Activated CD8-positive, alpha-beta memory T cell treated with anti-CD3 and anti-CD28 coated beads, Interleukin-2, amount 10 ng/mL, durations not matched to agents 7 days and 5 days (primary cell): ENCODE data around the gene FAM193A. TPM values are rescaled to one million over a fixed set of nuclear protein-coding genes. Genes with fewer than 3 reads are reported as not detected.
A peak's percentile ranks its signal among the peaks of the same experiment; 100 is the strongest.

Experiments
- ATAC-seq: fragments of 150-1000 bp; cut with Tn5 transposase; one replicate; pipeline ENCODE4 v1.10.0; 2021; ENCODE audit warnings: moderate library complexity
- CTCF ChIA-PET: fragments of 350-600 bp; sonication (Branson Sonifier 250); formaldehyde crosslinking; loops from one replicate; lab custom pipeline; 2021; ENCODE audit warnings: antibody characterized with exemption; lab: Charles Lee
- DNase-seq: peaks from one replicate; pipeline ENCODE4 v3.0.0-alpha.2; 2020
- H3K27ac Mint-ChIP-seq: one replicate; pipeline ENCODE4 v1.8.0; 2021; ENCODE audit warnings: mild to moderate bottlenecking, mixed read lengths
- H3K27me3 Mint-ChIP-seq: one replicate; pipeline ENCODE4 v1.8.0; 2021; ENCODE audit warnings: mixed read lengths
- H3K36me3 Mint-ChIP-seq: one replicate; pipeline ENCODE4 v1.8.0; 2021; ENCODE audit warnings: mild to moderate bottlenecking, mixed read lengths
- H3K4me1 Mint-ChIP-seq: one replicate; pipeline ENCODE4 v1.8.0; 2021; ENCODE audit warnings: mixed read lengths
- H3K4me3 Mint-ChIP-seq: one replicate; pipeline ENCODE4 v1.8.0; 2021; ENCODE audit warnings: mild to moderate bottlenecking, moderate library complexity, mixed read lengths
- H3K9me3 Mint-ChIP-seq: one replicate; pipeline ENCODE4 v1.8.0; 2022; ENCODE audit warnings: low read depth, mixed read lengths
- total RNA-seq, 2 experiments: library from RNA; stranded (reverse); gene quantifications; one replicate each; pipeline ENCODE4 v1.2.3, GENCODE V29; 2021

FAM193A gene
- total RNA-seq, 2 experiments from 2014 or later: 30.0 to 37.9 TPM

DNA sequence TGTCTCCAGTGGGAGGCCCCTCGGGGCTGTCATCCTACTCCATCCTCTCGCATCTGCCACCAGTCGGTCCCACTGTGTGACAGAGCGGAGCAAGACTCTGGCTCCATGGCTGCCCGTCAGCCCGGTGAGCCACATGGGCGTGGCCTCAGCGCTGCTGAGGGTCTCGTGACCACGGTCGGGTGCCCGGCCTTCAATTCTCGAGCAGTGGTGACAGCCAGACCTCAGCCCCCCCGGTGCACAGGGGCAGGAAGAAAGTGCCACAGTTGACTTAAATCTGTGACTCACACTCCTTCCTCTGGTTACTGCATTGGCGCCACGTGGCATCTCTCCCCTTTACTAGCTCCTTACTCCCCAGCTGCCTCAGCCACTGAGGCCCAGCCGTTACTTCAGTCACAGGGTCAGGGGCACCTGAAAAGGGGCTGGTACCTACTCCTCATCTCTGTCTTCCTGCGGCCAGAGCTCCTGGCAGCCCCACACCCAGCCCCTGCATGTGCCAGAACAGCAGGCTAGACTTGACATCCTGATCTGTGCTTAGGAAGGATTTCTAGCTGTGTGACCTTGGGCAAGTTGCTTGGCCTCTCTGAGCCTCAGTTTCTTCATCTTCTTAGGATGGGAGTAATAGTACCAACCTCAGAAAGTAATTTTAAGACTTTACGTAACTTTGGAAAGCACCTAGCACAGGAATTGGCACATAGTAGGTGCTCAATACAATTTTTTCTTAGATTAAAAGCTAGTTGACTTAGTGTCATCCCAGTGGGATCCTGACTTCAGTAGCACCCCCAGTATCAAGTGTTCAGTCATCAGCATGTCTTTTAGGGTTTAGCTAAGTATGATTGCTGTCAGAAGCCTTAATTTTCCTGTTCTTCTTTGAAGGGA is 153.6 kb downstream of the FAM193A start:
- Mint-ChIP-seq H3K4me3 (no peak overlapping the region), H3K9me3 (no peaks in the 10 kb centered on the region), H3K27me3 (no peaks in the 10 kb centered on the region)

DNA sequence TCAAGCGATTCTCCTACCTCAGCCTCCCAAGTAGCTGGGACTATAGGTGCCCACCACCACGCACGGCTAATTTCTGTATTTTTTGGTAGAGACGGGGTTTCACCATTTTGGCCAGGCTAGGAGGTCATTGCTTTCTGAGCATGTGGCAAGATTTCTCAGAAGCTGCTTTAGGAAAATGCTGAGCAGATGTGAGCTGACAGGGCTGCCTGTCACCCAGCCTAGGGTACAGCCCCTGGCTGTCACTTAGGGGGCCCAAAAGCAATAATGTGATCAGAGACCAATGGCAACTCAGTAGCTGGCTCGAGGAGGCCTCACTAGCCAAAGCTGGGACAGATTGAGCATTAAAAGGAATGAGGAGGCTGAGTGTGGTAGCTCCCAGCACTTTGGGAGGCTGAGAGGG is 154.9 kb downstream of the FAM193A start:
- Mint-ChIP-seq H3K27me3 (no peaks in the 10 kb centered on the region), H3K4me3 (no peak overlapping the region), H3K4me1 (peaks cover 20% of the 10 kb centered on the region), H3K9me3 (no peaks in the 10 kb centered on the region), H3K27ac (peak overlapping the region; percentile 39), H3K36me3 (peaks cover 43% of the 10 kb centered on the region)
- DNase-seq (no peak), ATAC-seq (no peak)
- CTCF ChIA-PET: interaction anchor here (0.7 kb wide), 1 partner anchor 44 kb away, joined by 4 read pairs; no protein-coding TSS in a partner anchor

More for the DNA sequence above, 153.6 kb downstream of the FAM193A start:
- peak; percentile 58 for DNase-seq
- Mint-ChIP-seq H3K4me1 (peaks cover 20% of the 10 kb centered on the region), H3K36me3 (peaks cover 40% of the 10 kb centered on the region), H3K27ac (peak overlapping the region; percentile 6)
- peak; percentile 71 for ATAC-seq
- CTCF ChIA-PET: no interaction called here

DNA sequence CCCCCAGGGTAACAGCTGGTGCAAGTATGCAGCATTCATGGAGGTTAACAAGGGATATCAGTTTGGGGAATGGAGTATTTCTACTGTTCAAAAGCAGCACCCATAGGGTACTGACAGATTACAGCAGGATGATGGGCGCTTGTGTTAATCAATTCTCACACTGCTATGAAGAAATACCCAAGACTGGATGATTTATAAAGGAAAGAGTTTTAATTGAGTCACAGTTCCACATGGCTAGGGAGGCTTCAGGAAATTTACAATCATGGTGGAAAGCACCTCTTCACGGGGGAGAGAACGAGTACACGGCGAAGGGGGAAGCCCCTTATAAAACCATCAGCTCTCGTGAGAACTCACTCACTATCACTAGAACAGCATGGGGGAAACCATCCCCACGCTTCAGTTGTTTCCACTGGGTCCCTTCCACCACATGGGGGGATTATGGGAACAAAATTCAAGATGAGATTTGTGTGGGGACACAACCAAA is 155.5 kb downstream of the FAM193A start:
- ATAC-seq: no peak
- Mint-ChIP-seq H3K4me1 (peaks cover 20% of the 10 kb centered on the region), H3K27me3 (no peaks in the 10 kb centered on the region), H3K4me3 (no peak overlapping the region), H3K27ac (no peak overlapping the region), H3K9me3 (no peaks in the 10 kb centered on the region), H3K36me3 (peaks cover 49% of the 10 kb centered on the region)
- DNase-seq: no peak
- CTCF ChIA-PET: interaction anchor here (1.5 kb wide), 1 partner anchor 22 kb away, joined by 3 read pairs; no protein-coding TSS in a partner anchor

DNA sequence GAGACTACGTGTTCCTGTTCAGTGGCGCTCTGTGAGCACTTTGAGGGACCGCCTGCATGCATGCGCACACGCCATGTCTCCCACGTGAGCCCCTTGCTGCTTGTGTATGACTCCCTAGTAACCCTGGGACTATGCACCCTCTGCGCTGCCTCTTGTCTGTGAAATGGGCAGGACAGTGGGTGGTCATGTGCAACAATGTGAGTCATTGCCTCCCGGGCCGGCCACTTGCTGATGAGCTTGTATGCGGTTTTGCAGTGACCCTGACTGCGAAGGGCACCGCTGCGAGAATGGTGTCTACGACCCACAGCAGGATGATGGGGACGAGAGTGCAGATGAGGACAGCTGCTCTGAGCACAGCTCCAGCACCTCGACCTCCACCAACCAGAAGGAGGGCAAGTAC is 158.2 kb downstream of the FAM193A start:
- no peaks in the 10 kb centered on the region for H3K27me3 Mint-ChIP-seq
- H3K27ac Mint-ChIP-seq: no peak overlapping the region
- no peak overlapping the region for H3K4me3 Mint-ChIP-seq
- CTCF ChIA-PET: no interaction called here
- peaks cover 18% of the 10 kb centered on the region for H3K4me1 Mint-ChIP-seq
- H3K9me3 Mint-ChIP-seq: no peaks in the 10 kb centered on the region
- H3K36me3 Mint-ChIP-seq: peaks cover 55% of the 10 kb centered on the region
- DNase-seq: no peak
- no peak for ATAC-seq

DNA sequence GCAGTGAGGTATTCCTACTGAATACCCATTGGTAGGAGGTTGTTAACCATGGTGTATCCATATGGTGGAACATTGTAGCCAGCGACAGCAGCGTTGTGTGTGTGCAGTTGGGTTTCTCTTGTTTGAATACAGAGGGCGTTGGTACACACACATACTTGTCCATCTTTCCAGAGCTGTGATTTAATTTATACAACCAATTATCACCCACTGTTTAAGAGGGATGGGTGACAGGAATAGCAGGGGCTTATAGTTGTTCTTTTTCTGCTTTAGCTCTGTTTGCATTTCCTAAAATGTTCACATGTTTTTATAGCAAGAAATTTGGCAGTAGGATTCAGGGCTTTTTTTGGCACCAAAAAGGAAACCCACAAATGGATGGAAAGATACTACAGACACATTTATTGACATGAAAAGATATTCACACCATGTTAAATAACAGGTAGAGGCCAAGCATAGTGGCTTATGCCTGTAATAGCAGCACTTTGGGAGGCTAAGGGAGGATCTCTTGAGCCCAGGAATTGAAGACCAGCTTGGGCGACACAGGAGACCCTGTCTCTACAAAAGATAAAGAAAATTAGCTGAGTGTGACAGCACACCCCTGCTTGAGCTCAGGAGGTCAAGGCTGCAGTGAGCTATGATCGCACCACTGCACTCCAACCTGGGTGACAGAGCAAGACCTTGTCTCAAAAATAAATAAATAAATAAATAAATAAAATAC is 159.1 kb downstream of the FAM193A start:
- Mint-ChIP-seq H3K36me3 (peaks cover 55% of the 10 kb centered on the region), H3K4me1 (peaks cover 9% of the 10 kb centered on the region), H3K4me3 (no peak overlapping the region), H3K27me3 (no peaks in the 10 kb centered on the region), H3K27ac (peak overlapping the region; percentile 22), H3K9me3 (no peaks in the 10 kb centered on the region)
- CTCF ChIA-PET: no interaction called here
- DNase-seq: no peak
- ATAC-seq: no peak

DNA sequence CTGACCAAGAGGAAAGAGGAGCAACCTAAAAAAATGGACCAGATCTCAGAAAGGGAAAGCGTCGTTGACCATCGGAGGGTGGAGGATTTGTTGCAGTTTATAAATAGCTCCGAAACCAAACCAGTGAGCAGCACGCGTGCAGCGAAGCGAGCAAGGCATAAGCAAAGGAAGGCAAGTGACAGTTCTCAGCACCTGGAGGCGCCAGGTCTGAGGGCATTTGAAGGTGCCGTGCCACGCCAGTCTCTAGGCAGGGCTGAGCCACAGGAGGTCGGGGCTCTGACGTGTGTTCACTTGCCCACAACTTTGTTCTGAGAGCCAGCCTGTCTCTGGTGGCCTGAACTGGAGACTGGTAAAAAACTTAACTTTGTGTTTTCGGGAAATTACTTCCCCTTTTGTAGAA is 160.0 kb downstream of the FAM193A start:
- Mint-ChIP-seq H3K4me1 (peaks cover 4% of the 10 kb centered on the region), H3K36me3 (peaks cover 51% of the 10 kb centered on the region), H3K27ac (no peak overlapping the region), H3K4me3 (no peak overlapping the region), H3K9me3 (no peaks in the 10 kb centered on the region), H3K27me3 (no peaks in the 10 kb centered on the region)
- CTCF ChIA-PET: no interaction called here
- ATAC-seq (no peak), DNase-seq (no peak)

DNA sequence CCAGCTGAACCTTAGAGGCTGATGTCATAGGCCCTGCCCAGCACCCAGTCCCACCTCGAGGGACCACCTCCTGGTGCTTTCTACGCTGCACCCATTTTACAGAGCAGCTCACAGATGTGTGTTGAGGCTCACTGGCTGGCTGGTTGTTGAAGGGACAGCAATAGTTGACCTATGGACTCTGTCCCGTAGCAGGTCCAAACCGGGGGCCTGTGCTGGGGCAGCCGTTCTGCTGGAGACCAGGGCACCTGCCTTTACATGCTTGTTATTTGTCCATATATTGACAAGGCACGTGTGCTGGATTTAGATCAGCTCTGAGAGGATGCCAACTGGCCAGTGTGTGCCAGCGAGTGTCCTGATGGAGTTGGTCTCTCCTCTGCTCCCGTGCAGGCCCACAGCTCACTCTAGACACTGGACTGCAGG is 161.6 kb downstream of the FAM193A start:
- Mint-ChIP-seq H3K27me3 (no peaks in the 10 kb centered on the region), H3K36me3 (peaks cover 57% of the 10 kb centered on the region), H3K9me3 (no peaks in the 10 kb centered on the region), H3K4me3 (no peak overlapping the region), H3K27ac (no peak overlapping the region), H3K4me1 (no peaks in the 10 kb centered on the region)
- CTCF ChIA-PET: no interaction called here
- DNase-seq: no peak
- ATAC-seq: no peak

DNA sequence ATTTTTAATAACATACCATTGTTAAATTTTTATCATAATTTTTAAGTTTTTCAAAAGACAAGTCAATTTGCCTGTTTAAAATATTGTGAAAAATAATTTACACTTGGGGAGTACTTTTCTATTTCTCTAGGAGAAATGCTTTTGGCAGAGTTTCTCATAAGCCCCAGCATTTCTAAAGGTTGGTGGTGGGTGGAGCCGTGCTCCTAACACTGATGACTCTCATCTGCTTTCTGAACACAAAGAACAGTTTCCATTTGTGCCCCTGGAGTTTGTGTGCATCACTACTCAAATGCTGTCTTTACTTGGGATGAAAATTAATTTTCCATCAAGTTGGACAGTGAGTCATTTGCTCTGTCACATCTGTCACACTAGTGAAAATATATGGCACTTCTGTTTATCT is 162.1 kb downstream of the FAM193A start:
- DNase-seq: no peak
- no peak overlapping the region for H3K4me3 Mint-ChIP-seq
- CTCF ChIA-PET: no interaction called here
- H3K9me3 Mint-ChIP-seq: no peaks in the 10 kb centered on the region
- H3K36me3 Mint-ChIP-seq: peaks cover 57% of the 10 kb centered on the region
- ATAC-seq: no peak
- no peaks in the 10 kb centered on the region for H3K4me1 Mint-ChIP-seq
- H3K27me3 Mint-ChIP-seq: no peaks in the 10 kb centered on the region
- no peak overlapping the region for H3K27ac Mint-ChIP-seq

DNA sequence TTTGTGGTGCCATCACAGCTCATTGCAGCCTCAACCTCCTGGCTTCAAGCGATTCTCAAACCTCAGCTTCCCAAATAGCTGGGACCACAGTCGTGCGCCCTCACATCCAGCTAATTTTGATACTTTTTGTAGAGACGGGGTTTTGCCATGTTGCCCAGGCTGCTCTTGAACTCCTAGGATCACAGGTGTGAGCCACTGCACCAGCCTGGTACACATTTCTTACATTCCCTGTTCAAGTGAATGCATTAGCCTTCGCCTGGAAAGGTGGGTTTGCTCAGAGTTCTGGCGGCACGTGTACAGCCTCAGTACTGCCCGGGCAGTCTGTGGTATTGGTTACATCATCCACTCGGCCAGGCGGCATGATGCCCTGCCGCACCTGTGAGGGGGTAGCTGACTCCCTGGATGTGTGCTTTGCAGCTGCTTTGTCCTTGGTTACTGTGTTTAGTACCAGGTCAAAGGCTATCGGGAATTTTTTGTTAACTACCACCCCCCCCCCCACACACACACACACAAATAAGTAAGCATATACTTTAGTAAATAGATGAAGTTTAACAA is 162.6 kb downstream of the FAM193A start:
- H3K4me3 Mint-ChIP-seq: no peak overlapping the region
- DNase-seq: no peak
- H3K36me3 Mint-ChIP-seq: peaks cover 55% of the 10 kb centered on the region
- no peak for ATAC-seq
- no peak overlapping the region for H3K27ac Mint-ChIP-seq
- no peaks in the 10 kb centered on the region for H3K4me1 Mint-ChIP-seq
- no peaks in the 10 kb centered on the region for H3K27me3 Mint-ChIP-seq
- CTCF ChIA-PET: no interaction called here
- H3K9me3 Mint-ChIP-seq: no peaks in the 10 kb centered on the region

DNA sequence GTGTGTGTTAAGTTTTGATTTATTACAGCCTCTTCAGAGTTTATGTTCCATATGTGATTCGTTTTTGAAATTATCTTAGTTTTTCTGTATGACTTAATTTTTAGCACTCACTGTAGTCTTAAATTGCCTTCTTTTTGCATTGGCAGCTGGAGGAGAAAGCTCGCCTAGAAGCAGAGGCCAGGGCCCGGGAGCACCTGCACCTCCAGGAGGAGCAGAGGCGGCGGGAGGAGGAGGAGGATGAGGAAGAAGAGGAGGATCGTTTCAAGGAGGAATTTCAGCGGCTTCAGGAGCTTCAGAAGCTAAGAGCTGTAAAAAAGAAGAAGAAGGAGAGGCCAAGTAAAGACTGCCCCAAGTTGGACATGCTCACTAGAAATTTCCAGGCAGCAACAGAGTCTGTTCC is 163.1 kb downstream of the FAM193A start:
- Mint-ChIP-seq H3K4me1 (no peaks in the 10 kb centered on the region), H3K4me3 (no peak overlapping the region), H3K27ac (no peak overlapping the region), H3K27me3 (no peaks in the 10 kb centered on the region), H3K36me3 (peaks cover 54% of the 10 kb centered on the region), H3K9me3 (no peaks in the 10 kb centered on the region)
- ATAC-seq: no peak
- CTCF ChIA-PET: no interaction called here
- no peak for DNase-seq

DNA sequence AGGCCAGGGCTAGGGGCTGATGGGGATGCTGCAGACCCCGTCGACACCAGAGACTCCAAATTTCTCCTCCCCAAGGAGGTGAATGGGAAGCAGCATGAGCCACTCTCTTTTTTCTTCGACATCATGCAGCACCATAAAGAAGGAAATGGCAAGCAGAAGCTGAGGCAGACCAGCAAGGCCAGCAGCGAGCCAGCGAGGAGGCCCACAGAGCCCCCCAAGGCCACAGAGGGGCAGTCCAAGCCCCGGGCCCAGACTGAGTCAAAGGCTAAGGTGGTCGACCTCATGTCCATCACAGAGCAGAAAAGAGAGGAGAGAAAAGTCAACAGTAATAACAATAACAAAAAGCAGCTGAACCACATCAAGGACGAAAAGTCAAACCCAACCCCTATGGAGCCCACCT is 163.6 kb downstream of the FAM193A start:
- Mint-ChIP-seq H3K27ac (no peak overlapping the region), H3K9me3 (no peaks in the 10 kb centered on the region), H3K36me3 (peaks cover 51% of the 10 kb centered on the region), H3K27me3 (no peaks in the 10 kb centered on the region), H3K4me3 (no peak overlapping the region), H3K4me1 (no peaks in the 10 kb centered on the region)
- no peak for ATAC-seq
- no peak for DNase-seq
- CTCF ChIA-PET: no interaction called here

DNA sequence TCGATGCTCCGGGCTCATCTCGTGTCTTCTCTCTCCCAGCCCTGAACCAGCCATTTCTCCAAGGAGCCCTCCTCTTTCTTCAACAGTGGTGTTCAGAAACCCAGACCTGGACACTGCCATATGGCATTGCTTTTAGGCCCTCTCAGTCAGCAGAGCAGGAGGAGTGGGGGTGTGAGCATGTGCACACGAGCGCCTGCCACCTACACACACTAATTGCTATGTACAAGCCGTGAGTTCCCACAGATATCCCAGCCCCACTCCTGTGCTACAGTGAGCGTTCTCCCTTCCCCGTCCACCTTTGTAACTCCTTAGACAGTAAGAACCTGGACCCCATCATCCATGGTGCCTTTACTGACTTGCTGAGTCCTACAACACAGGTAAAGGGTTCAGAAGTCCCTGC is 165.9 kb downstream of the FAM193A start:
- DNase-seq (no peak), ATAC-seq (no peak)
- CTCF ChIA-PET: no interaction called here
- no peak overlapping the region for H3K4me3 Mint-ChIP-seq
- H3K9me3 Mint-ChIP-seq: no peaks in the 10 kb centered on the region
- H3K27me3 Mint-ChIP-seq: no peaks in the 10 kb centered on the region
- no peaks in the 10 kb centered on the region for H3K4me1 Mint-ChIP-seq
- no peak overlapping the region for H3K27ac Mint-ChIP-seq
- peaks cover 43% of the 10 kb centered on the region for H3K36me3 Mint-ChIP-seq

DNA sequence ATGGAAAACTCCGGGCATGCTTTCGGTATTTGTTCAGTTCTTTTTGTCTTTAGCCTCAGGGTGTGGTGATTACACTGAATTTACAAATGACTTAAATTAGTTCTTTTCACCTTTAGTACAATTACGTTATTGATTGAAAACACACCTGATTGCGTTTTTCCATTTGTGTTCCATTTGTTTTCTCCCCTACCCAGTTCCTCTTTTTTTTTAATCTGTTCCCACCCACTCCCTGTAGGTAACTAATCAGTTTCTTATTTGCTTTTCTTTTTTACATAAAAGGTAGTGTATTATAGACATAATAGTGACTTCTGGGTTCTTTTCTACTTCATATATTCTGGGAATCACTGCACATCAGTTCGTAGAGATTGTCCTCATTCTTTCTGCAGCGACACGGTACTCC is 166.3 kb downstream of the FAM193A start:
- H3K4me1 Mint-ChIP-seq: no peaks in the 10 kb centered on the region
- H3K27me3 Mint-ChIP-seq: no peaks in the 10 kb centered on the region
- ATAC-seq (no peak), DNase-seq (no peak)
- no peak overlapping the region for H3K27ac Mint-ChIP-seq
- H3K9me3 Mint-ChIP-seq: no peaks in the 10 kb centered on the region
- peaks cover 43% of the 10 kb centered on the region for H3K36me3 Mint-ChIP-seq
- no peak overlapping the region for H3K4me3 Mint-ChIP-seq
- CTCF ChIA-PET: no interaction called here
